Measurements from ENCODE around the gene CFAP99. TPM values are rescaled to one million over a fixed set of nuclear protein-coding genes. Genes with fewer than 3 reads are reported as not detected.

Gene CFAP99
- total and polyA plus RNA-seq, 2 of the 8 experiments (the other 6 are each of a cell fraction or from before 2014, with no cell fraction given) = not detected

DNA sequence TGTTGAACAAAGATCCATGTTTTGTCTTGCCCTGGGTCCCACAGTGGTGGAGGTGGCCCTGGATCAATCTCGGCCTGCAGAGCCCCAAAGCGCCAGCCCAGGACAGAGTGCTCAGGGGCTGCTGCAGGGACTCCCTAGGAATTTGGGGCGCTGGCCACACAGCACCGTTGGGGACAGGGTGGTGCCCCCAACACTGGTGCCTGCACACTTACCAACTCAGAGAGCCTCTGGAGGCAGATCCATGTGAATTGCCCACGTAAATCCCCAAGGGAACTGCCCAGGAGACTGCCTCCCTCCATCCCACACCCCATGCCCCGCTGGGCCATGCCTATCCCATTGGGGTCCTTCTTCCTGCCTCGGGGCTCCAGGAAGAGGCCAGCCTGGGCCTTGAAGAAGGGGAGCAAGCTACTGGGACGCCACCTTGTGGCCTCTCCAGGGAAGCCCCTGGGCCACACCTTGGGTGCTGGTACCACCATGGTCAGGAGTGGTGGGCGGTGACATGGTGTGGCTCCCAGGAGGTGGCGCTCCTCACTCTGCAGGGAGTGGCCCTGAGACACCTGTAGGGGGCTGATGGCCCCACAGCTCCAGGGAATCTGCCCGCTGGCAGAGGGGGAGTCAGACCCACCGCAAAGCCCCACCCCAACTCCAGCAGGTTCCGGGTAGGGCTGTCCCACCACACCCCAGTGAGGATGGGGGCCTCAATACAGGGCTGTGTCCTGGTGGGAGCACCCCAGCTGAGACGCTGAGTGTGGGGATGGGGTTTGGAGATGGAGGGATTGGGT lies 22.8 kb downstream of the CFAP99 start (continued):
- TF ChIP-seq NANOG (IDR thresholded peaks at IDR 0.05; ENCODE audit: insufficient read depth, low read depth, low read length, poor library complexity, severe bottlenecking) (peak; percentile 12), POU5F1 (IDR thresholded peaks at IDR 0.05; ENCODE audit: low read depth, low read length) (no peak), CREB1 (IDR thresholded peaks at IDR 0.05) (peak; percentile 51; the same call in 1 of the 2 replicates), SUZ12 (IDR thresholded peaks at IDR 0.05; ENCODE audit: low read length) (no peak), KDM4A (IDR thresholded peaks at IDR 0.05; ENCODE audit: low read depth, low read length, severe bottlenecking) (no peak), SIRT6 (IDR thresholded peaks at IDR 0.05; ENCODE audit: low read length) (no peak), CHD2 (IDR thresholded peaks at IDR 0.05; ENCODE audit: low read length) (no peak), SRF (IDR thresholded peaks at IDR 0.05; ENCODE audit: low read depth, low read length) (no peak), SP1 (IDR thresholded peaks at IDR 0.05; ENCODE audit: low read depth, low read length) (no peak), RAD21 (IDR thresholded peaks at IDR 0.05 in 1 of 2, conservative IDR thresholded peaks at IDR 0.05 in 1 of 2; ENCODE audit: low read depth in 2 of 2, low read length in 2 of 2) (peak; percentile 83 to 90), SIN3A (conservative IDR thresholded peaks at IDR 0.05 in 1 of 2, IDR thresholded peaks at IDR 0.05 in 1 of 2; ENCODE audit: low read depth in 1 of 2, low read length in 2 of 2) (no peak), GABPA (IDR thresholded peaks at IDR 0.05; ENCODE audit: borderline replicate concordance, insufficient read depth, low read length) (peak; percentile 69; the same call in 1 of the 2 replicates), RXRA (IDR thresholded peaks at IDR 0.05; ENCODE audit: insufficient read depth, low read depth, low read length) (0 out of 2 replicates have a peak, but pooled peaks have one; percentile 10), HDAC2 (IDR thresholded peaks at IDR 0.05; ENCODE audit: borderline replicate concordance in 1 of 2, low read depth in 2 of 2, low read length in 2 of 2) (0 out of 4 replicates have a peak, but pooled peaks have one; percentile 28 to 38)
- TF ChIP-seq, protein P1, sequence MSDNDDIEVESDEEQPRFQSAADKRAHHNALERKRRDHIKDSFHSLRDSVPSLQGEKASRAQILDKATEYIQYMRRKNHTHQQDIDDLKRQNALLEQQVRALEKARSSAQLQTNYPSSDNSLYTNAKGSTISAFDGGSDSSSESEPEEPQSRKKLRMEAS (IDR thresholded peaks at IDR 0.05) = peak; percentile 28; the same call in 1 of the 2 replicates
- TF ChIP-seq, protein P2, sequence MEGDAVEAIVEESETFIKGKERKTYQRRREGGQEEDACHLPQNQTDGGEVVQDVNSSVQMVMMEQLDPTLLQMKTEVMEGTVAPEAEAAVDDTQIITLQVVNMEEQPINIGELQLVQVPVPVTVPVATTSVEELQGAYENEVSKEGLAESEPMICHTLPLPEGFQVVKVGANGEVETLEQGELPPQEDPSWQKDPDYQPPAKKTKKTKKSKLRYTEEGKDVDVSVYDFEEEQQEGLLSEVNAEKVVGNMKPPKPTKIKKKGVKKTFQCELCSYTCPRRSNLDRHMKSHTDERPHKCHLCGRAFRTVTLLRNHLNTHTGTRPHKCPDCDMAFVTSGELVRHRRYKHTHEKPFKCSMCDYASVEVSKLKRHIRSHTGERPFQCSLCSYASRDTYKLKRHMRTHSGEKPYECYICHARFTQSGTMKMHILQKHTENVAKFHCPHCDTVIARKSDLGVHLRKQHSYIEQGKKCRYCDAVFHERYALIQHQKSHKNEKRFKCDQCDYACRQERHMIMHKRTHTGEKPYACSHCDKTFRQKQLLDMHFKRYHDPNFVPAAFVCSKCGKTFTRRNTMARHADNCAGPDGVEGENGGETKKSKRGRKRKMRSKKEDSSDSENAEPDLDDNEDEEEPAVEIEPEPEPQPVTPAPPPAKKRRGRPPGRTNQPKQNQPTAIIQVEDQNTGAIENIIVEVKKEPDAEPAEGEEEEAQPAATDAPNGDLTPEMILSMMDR (IDR thresholded peaks at IDR 0.05; ENCODE audit: control extremely low read depth in 1 of 3, insufficient read depth in 1 of 3, low read depth in 1 of 3, low read length in 3 of 3) = peak in 2 of 3 experiments; percentile 99; a peak in 3 of 4 replicates
- TF ChIP-seq, protein P3, sequence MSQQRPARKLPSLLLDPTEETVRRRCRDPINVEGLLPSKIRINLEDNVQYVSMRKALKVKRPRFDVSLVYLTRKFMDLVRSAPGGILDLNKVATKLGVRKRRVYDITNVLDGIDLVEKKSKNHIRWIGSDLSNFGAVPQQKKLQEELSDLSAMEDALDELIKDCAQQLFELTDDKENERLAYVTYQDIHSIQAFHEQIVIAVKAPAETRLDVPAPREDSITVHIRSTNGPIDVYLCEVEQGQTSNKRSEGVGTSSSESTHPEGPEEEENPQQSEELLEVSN (IDR thresholded peaks at IDR 0.05) = 0 out of 2 replicates have a peak, but pooled peaks have one; percentile 11

Measured in H1 (cell line).